ENCODE results near the gene MARCHF4.

Gene MARCHF4

DNA sequence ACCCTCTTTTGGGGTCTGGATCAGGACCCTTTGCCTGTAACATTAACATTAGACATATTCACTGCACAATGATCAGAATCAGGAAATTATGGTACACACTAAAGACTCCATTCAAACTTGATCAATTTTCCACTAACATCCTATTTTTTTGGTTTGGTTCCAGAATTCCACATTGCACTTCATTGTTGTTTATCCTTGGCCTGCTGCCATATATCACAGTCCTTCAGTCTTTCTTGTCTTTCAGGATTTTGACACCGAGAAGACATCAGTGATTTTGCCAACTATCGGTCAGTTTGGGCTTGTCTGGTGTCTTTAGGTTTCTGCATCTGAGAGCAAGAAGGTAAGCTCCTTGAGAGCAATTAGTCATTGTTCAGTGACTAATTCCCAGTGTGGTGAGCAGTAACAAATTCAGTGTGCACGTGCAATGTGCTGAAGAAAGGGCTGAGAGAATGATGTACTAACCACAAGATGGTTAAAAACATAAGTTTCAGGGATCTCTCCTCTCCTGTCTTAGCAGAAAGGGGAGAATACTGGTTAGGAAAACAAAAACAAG is 23.5 kb downstream of the MARCHF4 start:
- Histone ChIP-seq H3K27ac (no peak overlapping the region), H3K9ac (no peak overlapping the region), H3K79me2 (ENCODE audit: insufficient read depth, low read depth) (no peaks in the 10 kb centered on the region), H4K20me1 (ENCODE audit: insufficient read depth) (no peaks in the 10 kb centered on the region), H3K4me3 (IDR thresholded peaks at IDR 0.05; ENCODE audit: insufficient read depth, low read depth, low read length) (no peak overlapping the region), H3K27me3 (ENCODE audit: insufficient read depth, low read depth) (no peaks in the 10 kb centered on the region), H3K4me1 (ENCODE audit: low read depth, poor library complexity, severe bottlenecking) (no peaks in the 10 kb centered on the region), H3K4me2 (no peak overlapping the region), H2AFZ (ENCODE audit: low read depth) (no peak overlapping the region), H3K36me3 (ENCODE audit: insufficient read depth) (no peaks in the 10 kb centered on the region)
- TF ChIP-seq, protein P1, sequence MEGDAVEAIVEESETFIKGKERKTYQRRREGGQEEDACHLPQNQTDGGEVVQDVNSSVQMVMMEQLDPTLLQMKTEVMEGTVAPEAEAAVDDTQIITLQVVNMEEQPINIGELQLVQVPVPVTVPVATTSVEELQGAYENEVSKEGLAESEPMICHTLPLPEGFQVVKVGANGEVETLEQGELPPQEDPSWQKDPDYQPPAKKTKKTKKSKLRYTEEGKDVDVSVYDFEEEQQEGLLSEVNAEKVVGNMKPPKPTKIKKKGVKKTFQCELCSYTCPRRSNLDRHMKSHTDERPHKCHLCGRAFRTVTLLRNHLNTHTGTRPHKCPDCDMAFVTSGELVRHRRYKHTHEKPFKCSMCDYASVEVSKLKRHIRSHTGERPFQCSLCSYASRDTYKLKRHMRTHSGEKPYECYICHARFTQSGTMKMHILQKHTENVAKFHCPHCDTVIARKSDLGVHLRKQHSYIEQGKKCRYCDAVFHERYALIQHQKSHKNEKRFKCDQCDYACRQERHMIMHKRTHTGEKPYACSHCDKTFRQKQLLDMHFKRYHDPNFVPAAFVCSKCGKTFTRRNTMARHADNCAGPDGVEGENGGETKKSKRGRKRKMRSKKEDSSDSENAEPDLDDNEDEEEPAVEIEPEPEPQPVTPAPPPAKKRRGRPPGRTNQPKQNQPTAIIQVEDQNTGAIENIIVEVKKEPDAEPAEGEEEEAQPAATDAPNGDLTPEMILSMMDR (conservative IDR thresholded peaks at IDR 0.05; ENCODE audit: low read depth, low read length) = no peak

- Histone ChIP-seq H3K4me1 (ENCODE audit: low read depth, poor library complexity, severe bottlenecking) (no peaks in the 10 kb centered on the region), H3K4me3 (IDR thresholded peaks at IDR 0.05; ENCODE audit: insufficient read depth, low read depth, low read length) (no peak overlapping the region), H3K79me2 (ENCODE audit: insufficient read depth, low read depth) (no peaks in the 10 kb centered on the region), H3K4me2 (no peak overlapping the region), H3K27me3 (ENCODE audit: insufficient read depth, low read depth) (no peaks in the 10 kb centered on the region), H3K36me3 (ENCODE audit: insufficient read depth) (no peaks in the 10 kb centered on the region), H4K20me1 (ENCODE audit: insufficient read depth) (no peaks in the 10 kb centered on the region), H3K27ac (no peak overlapping the region), H3K9ac (no peak overlapping the region), H2AFZ (ENCODE audit: low read depth) (no peak overlapping the region)
- TF ChIP-seq, protein P1 (conservative IDR thresholded peaks at IDR 0.05; ENCODE audit: low read depth, low read length) = no peak
Measured at GRCh38 chr2:216346781-216347180, 25.5 kb downstream of the MARCHF4 start.

GRCh38 chr2:216345846-216346245 is 26.4 kb downstream of the MARCHF4 start:
- no peak overlapping the region for H3K4me2 ChIP-seq

GRCh38 chr2:216344950-216345300 is 27.4 kb downstream of the MARCHF4 start:
- no peaks in the 10 kb centered on the region for H3K27me3 ChIP-seq (ENCODE audit: insufficient read depth, low read depth)
- H3K4me1 ChIP-seq (ENCODE audit: low read depth, poor library complexity, severe bottlenecking) = no peaks in the 10 kb centered on the region
- H4K20me1 ChIP-seq (ENCODE audit: insufficient read depth) = no peaks in the 10 kb centered on the region
- H3K4me3 ChIP-seq (IDR thresholded peaks at IDR 0.05; ENCODE audit: insufficient read depth, low read depth, low read length) = no peak overlapping the region
- H3K4me2 ChIP-seq = no peak overlapping the region
- H3K36me3 ChIP-seq (ENCODE audit: insufficient read depth) = no peaks in the 10 kb centered on the region
- no peak overlapping the region for H3K27ac ChIP-seq
- H3K79me2 ChIP-seq (ENCODE audit: insufficient read depth, low read depth) = no peaks in the 10 kb centered on the region
- TF ChIP-seq, protein P1 (conservative IDR thresholded peaks at IDR 0.05; ENCODE audit: low read depth, low read length) = no peak
- no peak overlapping the region for H3K9ac ChIP-seq
- no peak overlapping the region for H2AFZ ChIP-seq (ENCODE audit: low read depth)

More at GRCh38 chr2:216345846-216346245, 26.4 kb downstream of the MARCHF4 start:
- TF ChIP-seq, protein P1 (conservative IDR thresholded peaks at IDR 0.05; ENCODE audit: low read depth, low read length) = no peak
- no peaks in the 10 kb centered on the region for H4K20me1 ChIP-seq (ENCODE audit: insufficient read depth)
- H3K4me3 ChIP-seq (IDR thresholded peaks at IDR 0.05; ENCODE audit: insufficient read depth, low read depth, low read length) = no peak overlapping the region
- no peaks in the 10 kb centered on the region for H3K27me3 ChIP-seq (ENCODE audit: insufficient read depth, low read depth)
- H3K9ac ChIP-seq = no peak overlapping the region
- no peak overlapping the region for H2AFZ ChIP-seq (ENCODE audit: low read depth)
- H3K36me3 ChIP-seq (ENCODE audit: insufficient read depth) = no peaks in the 10 kb centered on the region
- H3K4me1 ChIP-seq (ENCODE audit: low read depth, poor library complexity, severe bottlenecking) = no peaks in the 10 kb centered on the region
- H3K79me2 ChIP-seq (ENCODE audit: insufficient read depth, low read depth) = no peaks in the 10 kb centered on the region
- no peak overlapping the region for H3K27ac ChIP-seq
